CD8-positive, alpha-beta memory T cell (primary cell): Measurements from ENCODE around the gene DCHS2. TPM values are rescaled to one million over a fixed set of nuclear protein-coding genes. Genes with fewer than 3 reads are reported as not detected.
"Not testable (repeated sequence)": the region's sequence is repeated elsewhere in the genome, so short reads cannot be mapped to it uniquely, and the experiment has no call there.

Source experiments
- CTCF ChIA-PET: fragments of 350-600 bp; sonication (Branson Sonifier 250); formaldehyde crosslinking; loops from one replicate; lab custom pipeline; 2021; ENCODE audit warnings: antibody characterized with exemption; lab: Charles Lee
- POLR2A ChIA-PET: fragments of 350-600 bp; sonication (Branson Sonifier 250); formaldehyde crosslinking; loops from one replicate; lab custom pipeline; 2021; ENCODE audit warnings: antibody characterized with exemption; lab: Charles Lee
- DNase-seq, 5 donors: peaks; one replicate each; pipeline versions ENCODE4 v3.0.0 to v3.0.0-alpha.2; 2020 to 2022; ENCODE audit warnings: mixed read lengths in 1 of 5
- H3K27ac ChIP-seq: one replicate; pipeline ENCODE4 v1.7.0; 2013; ENCODE audit warnings: low read depth, mild to moderate bottlenecking, low read length, moderate library complexity
- H3K27me3 ChIP-seq: 2 replicates; pipeline ENCODE4 v1.7.0; 2013; ENCODE audit warnings: low read length, mild to moderate bottlenecking; ENCODE audit not compliant: insufficient read depth, poor library complexity, severe bottlenecking
- H3K36me3 ChIP-seq: 2 replicates; pipeline ENCODE4 v1.7.0; 2013; ENCODE audit warnings: mild to moderate bottlenecking, low read length, moderate library complexity; ENCODE audit not compliant: insufficient read depth
- H3K4me1 ChIP-seq: 2 replicates; pipeline ENCODE4 v1.7.0; 2013; ENCODE audit warnings: mild to moderate bottlenecking, low read length, moderate library complexity; ENCODE audit not compliant: insufficient read depth
- H3K4me3 ChIP-seq: 2 replicates; pipeline ENCODE4 v1.7.0; 2013; ENCODE audit warnings: mild to moderate bottlenecking, low read length
- H3K9me3 ChIP-seq: 2 replicates; pipeline ENCODE4 v1.7.0; 2013; ENCODE audit warnings: mild to moderate bottlenecking, low read length
- H3K27ac Mint-ChIP-seq, 8 donors: one replicate each; pipeline ENCODE4 v1.8.0; 2020 to 2021; ENCODE audit warnings: mixed read lengths in 8 of 8, mild to moderate bottlenecking in 6 of 8, inconsistent platforms in 3 of 8, moderate library complexity in 3 of 8
- H3K27me3 Mint-ChIP-seq, 2 donors: one replicate each; pipeline ENCODE4 v1.8.0; 2020 to 2021; ENCODE audit warnings: mixed read lengths in 2 of 2, mild to moderate bottlenecking in 1 of 2, moderate library complexity in 1 of 2
- H3K36me3 Mint-ChIP-seq, 3 donors: one replicate each; pipeline ENCODE4 v1.8.0; 2020 to 2021; ENCODE audit warnings: mixed read lengths in 3 of 3, inconsistent platforms in 1 of 3, mild to moderate bottlenecking in 1 of 3
- H3K4me1 Mint-ChIP-seq, 3 donors: one replicate each; pipeline ENCODE4 v1.8.0; 2020 to 2021; ENCODE audit warnings: mixed read lengths in 3 of 3, inconsistent platforms in 1 of 3, mild to moderate bottlenecking in 1 of 3
- H3K4me3 Mint-ChIP-seq, 7 donors: one replicate each; pipeline ENCODE4 v1.8.0; 2020 to 2021; ENCODE audit warnings: mixed read lengths in 7 of 7, mild to moderate bottlenecking in 6 of 7, moderate library complexity in 4 of 7, inconsistent platforms in 2 of 7
- H3K9me3 Mint-ChIP-seq, 5 donors: one replicate each; pipeline ENCODE4 v1.8.0; 2020 to 2022; ENCODE audit warnings: mixed read lengths in 5 of 5, mild to moderate bottlenecking in 3 of 5, moderate library complexity in 2 of 5, inconsistent platforms in 1 of 5
- polyA plus RNA-seq: library from polyadenylated mRNA; unstranded; fragments of 300-500 nt; fragmentation: Illumina TruSeq; gene quantifications from one replicate; pipeline ENCODE4 v1.2.3, GENCODE V29; 2021
- total RNA-seq, 2 experiments: library from RNA; stranded (reverse); gene quantifications; one replicate each; pipeline ENCODE4 v1.2.3, GENCODE V29; 2021

DCHS2 gene
- total and polyA plus RNA-seq, 3 experiments from 2014 or later, result 0.09 TPM; not detected in 2

GRCh38 chr4:154254999-154255398 lies 236.6 kb downstream of the DCHS2 start:
- CTCF ChIA-PET, result no interaction called here
- peaks cover 0 to 2% (median 0%) of the 10 kb centered on the region in 5 donors for H3K9me3 Mint-ChIP-seq

GRCh38 chr4:154234576-154234975 lies 257.0 kb downstream of the DCHS2 start:
- H3K27me3 Mint-ChIP-seq, result peaks cover 0 to 3% of the 10 kb centered on the region in 2 donors
- peaks cover 0 to 4% (median 0%) of the 10 kb centered on the region in 5 donors for H3K9me3 Mint-ChIP-seq
- ChIA-PET POLR2A (no interaction called here), CTCF (no interaction called here)
- no peak for DNase-seq
- no peaks in the 10 kb centered on the region for H3K4me1 Mint-ChIP-seq
- Histone ChIP-seq H3K4me1 (no peaks in the 10 kb centered on the region), H3K9me3 (no peaks in the 10 kb centered on the region), H3K36me3 (no peaks in the 10 kb centered on the region), H3K27me3 (no peaks in the 10 kb centered on the region), H3K4me3 (no peak overlapping the region), H3K27ac (no peak overlapping the region)
- H3K4me3 Mint-ChIP-seq, result no peak overlapping the region
- H3K36me3 Mint-ChIP-seq, result no peaks in the 10 kb centered on the region
- H3K27ac Mint-ChIP-seq, result no peak overlapping the region

More at GRCh38 chr4:154254999-154255398, 236.6 kb downstream of the DCHS2 start:
- Mint-ChIP-seq H3K4me3 (no peak overlapping the region), H3K27me3 (peaks cover 0 to 2% of the 10 kb centered on the region in 2 donors), H3K36me3 (no peaks in the 10 kb centered on the region), H3K4me1 (no peaks in the 10 kb centered on the region), H3K27ac (no peak overlapping the region)
- Histone ChIP-seq H3K27me3 (no peaks in the 10 kb centered on the region), H3K27ac (no peak overlapping the region), H3K4me3 (no peak overlapping the region), H3K36me3 (no peaks in the 10 kb centered on the region), H3K9me3 (no peaks in the 10 kb centered on the region), H3K4me1 (no peaks in the 10 kb centered on the region)
- no peak for DNase-seq
- POLR2A ChIA-PET, result no interaction called here

- Mint-ChIP-seq H3K4me1 (no peaks in the 10 kb centered on the region), H3K36me3 (no peaks in the 10 kb centered on the region), H3K4me3 (no peak overlapping the region), H3K27me3 (peaks cover 3 to 4% of the 10 kb centered on the region in 2 donors), H3K27ac (no peak overlapping the region), H3K9me3 (peaks cover 0 to 4% (median 2%) of the 10 kb centered on the region in 5 donors)
- no peak overlapping the region for H3K4me3 ChIP-seq
- H3K36me3 ChIP-seq, result no peaks in the 10 kb centered on the region
- H3K9me3 ChIP-seq, result no peaks in the 10 kb centered on the region
- no peak overlapping the region for H3K27ac ChIP-seq
- ChIA-PET POLR2A (no interaction called here), CTCF (no interaction called here)
- H3K27me3 ChIP-seq, result no peaks in the 10 kb centered on the region
- DNase-seq, result no peak
- no peaks in the 10 kb centered on the region for H3K4me1 ChIP-seq
Observed at GRCh38 chr4:154231806-154232478, 259.7 kb downstream of the DCHS2 start.

- Histone ChIP-seq H3K4me3 (no peak overlapping the region), H3K9me3 (no peaks in the 10 kb centered on the region), H3K27me3 (no peaks in the 10 kb centered on the region), H3K36me3 (no peaks in the 10 kb centered on the region), H3K27ac (no peak overlapping the region), H3K4me1 (no peaks in the 10 kb centered on the region)
- no peaks in the 10 kb centered on the region for H3K36me3 Mint-ChIP-seq
- no peaks in the 10 kb centered on the region for H3K4me1 Mint-ChIP-seq
- H3K9me3 Mint-ChIP-seq, result peaks cover 0 to 4% (median 2%) of the 10 kb centered on the region in 5 donors
- no peak overlapping the region for H3K4me3 Mint-ChIP-seq
- ChIA-PET CTCF (no interaction called here), POLR2A (no interaction called here)
- H3K27ac Mint-ChIP-seq, result no peak overlapping the region
- no peak for DNase-seq
- peaks cover 3 to 4% of the 10 kb centered on the region in 2 donors for H3K27me3 Mint-ChIP-seq
Observed at GRCh38 chr4:154230723-154231122, 260.9 kb downstream of the DCHS2 start.

- Histone ChIP-seq H3K4me3 (no peak overlapping the region), H3K9me3 (no peaks in the 10 kb centered on the region), H3K4me1 (no peaks in the 10 kb centered on the region), H3K27me3 (no peaks in the 10 kb centered on the region), H3K27ac (no peak overlapping the region), H3K36me3 (no peaks in the 10 kb centered on the region)
- Mint-ChIP-seq H3K4me1 (no peaks in the 10 kb centered on the region), H3K36me3 (no peaks in the 10 kb centered on the region), H3K9me3 (peaks cover 2 to 7% (median 2%) of the 10 kb centered on the region in 5 donors), H3K4me3 (no peak overlapping the region), H3K27me3 (peaks cover 3 to 4% of the 10 kb centered on the region in 2 donors), H3K27ac (no peak overlapping the region)
- ChIA-PET POLR2A (no interaction called here), CTCF (no interaction called here)
- DNase-seq, result no peak
Observed at GRCh38 chr4:154230091-154230490, 261.5 kb downstream of the DCHS2 start.

- H3K36me3 ChIP-seq, result no peaks in the 10 kb centered on the region
- ChIA-PET CTCF (no interaction called here), POLR2A (no interaction called here)
- DNase-seq, result no peak
- peaks cover 0 to 2% of the 10 kb centered on the region in 2 donors for H3K27me3 Mint-ChIP-seq
- H3K27ac ChIP-seq, result no peak overlapping the region
- H3K27me3 ChIP-seq, result no peaks in the 10 kb centered on the region
- no peak overlapping the region for H3K4me3 ChIP-seq
- H3K4me1 Mint-ChIP-seq, result no peaks in the 10 kb centered on the region
- H3K9me3 Mint-ChIP-seq, result peaks cover 11 to 26% (median 13%) of the 10 kb centered on the region in 5 donors
- H3K36me3 Mint-ChIP-seq, result no peaks in the 10 kb centered on the region
- no peaks in the 10 kb centered on the region for H3K4me1 ChIP-seq
- H3K4me3 Mint-ChIP-seq, result no peak overlapping the region
- H3K27ac Mint-ChIP-seq, result no peak overlapping the region
- no peaks in the 10 kb centered on the region for H3K9me3 ChIP-seq
Observed at GRCh38 chr4:154222875-154223274, 268.7 kb downstream of the DCHS2 start.

GRCh38 chr4:154218051-154218450 lies 273.5 kb downstream of the DCHS2 start:
- Histone ChIP-seq H3K27ac (no peak overlapping the region), H3K27me3 (no peaks in the 10 kb centered on the region), H3K4me1 (no peaks in the 10 kb centered on the region), H3K9me3 (no peaks in the 10 kb centered on the region), H3K36me3 (no peaks in the 10 kb centered on the region), H3K4me3 (no peak overlapping the region)
- H3K36me3 Mint-ChIP-seq, result no peaks in the 10 kb centered on the region
- ChIA-PET POLR2A (no interaction called here), CTCF (no interaction called here)
- no peaks in the 10 kb centered on the region for H3K4me1 Mint-ChIP-seq
- H3K9me3 Mint-ChIP-seq, result peaks cover 3 to 12% (median 9%) of the 10 kb centered on the region in 5 donors
- H3K27me3 Mint-ChIP-seq, result peaks cover 0 to 2% of the 10 kb centered on the region in 2 donors
- H3K4me3 Mint-ChIP-seq, result no peak overlapping the region
- no peak for DNase-seq
- H3K27ac Mint-ChIP-seq, result no peak overlapping the region

- H3K27ac Mint-ChIP-seq, H3K27ac ChIP-seq, H3K4me3 ChIP-seq, H3K27me3 ChIP-seq, H3K9me3 ChIP-seq, H3K36me3 ChIP-seq, H3K36me3 Mint-ChIP-seq, DNase-seq, POLR2A ChIA-PET, H3K4me3 Mint-ChIP-seq, CTCF ChIA-PET, H3K4me1 ChIP-seq, H3K4me1 Mint-ChIP-seq, H3K27me3 Mint-ChIP-seq: not testable (repeated sequence)
- peaks cover 3 to 12% (median 4%) of the 10 kb centered on the region in 5 donors for H3K9me3 Mint-ChIP-seq
Observed at GRCh38 chr4:154217384-154217783, 274.2 kb downstream of the DCHS2 start.
